Retina (tissue), 1 donor: ENCODE results near the gene ZFYVE1.
"Not testable (repeated sequence)": the region's sequence is repeated elsewhere in the genome, so short reads cannot be mapped to it uniquely, and the experiment has no call there.

ENCODE experiments used
- DNase-seq: peaks from one replicate; pipeline ENCODE4 v3.0.0-alpha.2; 2016

Gene ZFYVE1

DNA sequence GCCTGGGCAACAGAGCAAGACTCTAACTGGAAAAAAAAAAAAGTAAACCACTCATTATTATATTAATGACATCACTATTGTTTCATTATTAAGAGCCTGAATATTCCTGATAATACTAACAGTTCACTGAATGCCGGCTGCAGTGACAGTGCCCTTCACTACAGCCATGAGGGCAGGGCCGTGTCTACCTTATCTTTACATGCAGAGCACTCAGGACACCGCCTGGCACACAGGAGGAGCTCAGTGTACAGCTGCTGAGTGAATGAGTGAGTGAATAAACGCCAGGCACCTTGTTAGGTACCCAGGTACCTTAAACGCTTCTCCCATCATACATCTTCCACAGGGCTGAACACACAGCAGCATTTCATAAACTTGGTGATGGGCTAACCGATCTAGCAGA, 23.2 kb downstream of the ZFYVE1 start:
- DNase-seq = no peak

DNA sequence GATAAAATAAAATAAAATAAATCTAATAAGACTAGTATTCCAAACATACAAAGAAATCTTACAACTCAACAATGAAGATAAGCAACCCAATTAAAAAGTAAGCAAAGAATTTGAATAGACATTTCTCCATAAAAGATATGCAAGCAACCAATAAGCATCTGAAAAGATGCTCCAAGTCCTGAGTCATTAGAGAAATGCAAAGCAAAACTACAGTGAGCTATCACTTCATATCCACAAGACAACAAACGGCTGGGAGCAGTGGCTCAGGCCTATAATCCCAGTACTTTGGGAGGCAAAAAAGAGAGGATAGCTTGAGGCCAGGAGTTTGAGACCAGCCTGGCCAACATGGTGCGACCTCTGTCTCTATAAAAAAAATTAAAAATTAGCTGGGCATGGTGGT, 26.8 kb downstream of the ZFYVE1 start:
- DNase-seq = no peak

DNA sequence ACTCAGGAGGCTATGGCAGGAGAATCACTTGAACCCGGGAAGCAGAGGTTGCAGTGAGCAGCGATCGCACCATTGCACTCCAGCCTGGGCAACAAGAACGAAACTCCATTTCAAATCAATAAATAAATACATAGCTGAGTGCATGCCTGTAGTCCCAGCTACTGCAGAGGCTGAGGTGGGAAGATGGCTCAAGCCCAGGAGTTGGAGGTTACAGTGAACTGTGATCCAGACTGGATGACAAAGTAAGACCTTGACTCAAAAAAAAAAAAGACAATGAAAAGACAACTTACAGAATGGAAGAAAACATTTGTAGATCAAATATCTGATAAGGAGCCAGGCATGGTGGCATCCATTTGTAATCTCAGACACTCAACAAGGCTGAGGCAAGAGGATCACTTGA, 27.6 kb downstream of the ZFYVE1 start:
- DNase-seq = no peak

GRCh38 chr14:72998252-72998903, 28.5 kb downstream of the ZFYVE1 start:
- no peak for DNase-seq

GRCh38 chr14:72996916-72997315, 30.0 kb downstream of the ZFYVE1 start:
- no peak for DNase-seq

- no peak for DNase-seq
Measured at GRCh38 chr14:72990171-72990570, 36.7 kb downstream of the ZFYVE1 start.

DNA sequence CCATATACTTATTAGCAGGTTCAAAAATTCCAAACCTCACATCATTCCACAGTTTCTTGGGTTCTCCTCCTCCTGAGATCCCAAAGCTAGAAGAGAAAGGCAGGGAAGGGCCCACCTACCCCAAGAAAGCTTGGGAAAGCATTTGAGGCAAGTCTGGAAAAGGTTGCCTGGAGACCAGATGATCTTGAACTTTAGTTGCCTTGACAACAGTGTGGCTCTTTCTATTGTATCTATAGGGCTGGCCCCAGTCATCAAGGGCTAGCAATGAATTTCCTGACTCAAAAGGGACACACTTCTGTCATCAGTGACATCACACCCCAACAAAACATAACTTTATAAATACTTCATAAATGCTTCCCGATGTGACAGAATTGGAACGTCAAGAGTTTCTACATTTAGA, 40.0 kb downstream of the ZFYVE1 start:
- no peak for DNase-seq

- DNase-seq = no peak
Measured at GRCh38 chr14:72986214-72986613, 40.7 kb downstream of the ZFYVE1 start.

DNA sequence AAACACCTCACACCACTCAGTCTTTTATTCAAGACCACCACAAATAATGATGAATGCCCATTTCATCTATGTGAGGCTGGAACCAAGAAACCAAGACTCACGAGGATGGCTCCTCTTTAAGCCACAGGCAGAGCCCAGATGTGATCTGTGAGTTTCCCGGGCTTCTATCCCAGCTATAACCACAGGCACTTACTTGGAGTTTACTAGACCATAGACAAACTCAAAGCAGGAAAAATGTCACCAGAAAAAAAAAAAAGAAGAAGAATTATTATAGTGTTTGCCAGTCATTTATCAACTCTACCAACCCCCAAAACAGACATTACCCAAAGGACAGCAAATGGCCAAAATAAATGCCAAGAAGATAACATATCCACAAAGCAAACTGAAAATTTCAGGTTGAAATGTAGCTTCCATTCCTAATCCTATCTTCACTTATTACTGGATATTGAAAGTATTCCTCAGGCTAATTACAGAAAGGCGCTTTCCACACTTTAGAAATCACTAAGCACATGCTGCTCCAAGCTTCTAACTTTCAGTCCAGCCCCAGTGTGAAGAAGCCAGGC, 44.7 kb downstream of the ZFYVE1 start:
- no peak for DNase-seq

GRCh38 chr14:72980863-72981262, 46.0 kb downstream of the ZFYVE1 start:
- DNase-seq = no peak

DNA sequence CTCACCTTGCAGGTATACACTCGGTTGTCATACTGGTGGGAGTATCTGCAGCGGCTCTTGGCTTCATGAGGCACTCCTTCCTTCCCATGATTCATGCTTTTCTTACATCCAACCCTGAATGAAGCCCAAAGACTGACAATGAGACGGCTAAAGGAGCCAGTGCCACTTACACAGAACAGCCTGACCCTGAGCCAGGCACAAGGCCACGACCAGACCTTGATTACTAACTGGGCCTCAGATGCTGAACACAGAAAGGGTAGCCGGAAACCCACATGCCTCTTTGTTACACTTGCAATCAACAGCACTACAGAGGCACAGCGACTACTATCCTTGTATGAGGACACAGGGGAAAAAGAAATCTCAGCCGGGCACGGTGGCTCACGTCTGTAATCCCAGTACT, 48.0 kb downstream of the ZFYVE1 start:
- DNase-seq = no peak

GRCh38 chr14:72975770-72976169, 51.1 kb downstream of the ZFYVE1 start:
- DNase-seq = no peak

DNA sequence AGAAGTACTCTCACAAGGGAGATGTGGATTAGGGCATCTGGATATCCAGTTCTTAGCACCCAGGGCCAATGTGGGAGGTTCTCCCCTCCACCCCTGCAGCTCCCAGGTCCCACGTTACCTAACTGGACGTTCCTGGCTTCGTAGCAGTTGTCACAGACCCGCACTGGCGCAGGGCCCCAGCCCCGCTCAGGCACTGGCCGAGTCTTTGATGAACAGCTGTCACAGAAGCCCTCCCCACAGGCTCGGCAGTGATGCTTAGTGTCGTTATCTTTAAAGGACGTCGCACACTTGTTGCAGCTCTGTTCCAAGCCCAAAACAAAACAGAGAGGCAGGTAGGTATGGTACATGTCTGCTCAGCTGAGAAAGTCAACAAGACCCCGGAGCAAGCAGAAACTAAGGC, 52.2 kb downstream of the ZFYVE1 start:
- DNase-seq = no peak

DNA sequence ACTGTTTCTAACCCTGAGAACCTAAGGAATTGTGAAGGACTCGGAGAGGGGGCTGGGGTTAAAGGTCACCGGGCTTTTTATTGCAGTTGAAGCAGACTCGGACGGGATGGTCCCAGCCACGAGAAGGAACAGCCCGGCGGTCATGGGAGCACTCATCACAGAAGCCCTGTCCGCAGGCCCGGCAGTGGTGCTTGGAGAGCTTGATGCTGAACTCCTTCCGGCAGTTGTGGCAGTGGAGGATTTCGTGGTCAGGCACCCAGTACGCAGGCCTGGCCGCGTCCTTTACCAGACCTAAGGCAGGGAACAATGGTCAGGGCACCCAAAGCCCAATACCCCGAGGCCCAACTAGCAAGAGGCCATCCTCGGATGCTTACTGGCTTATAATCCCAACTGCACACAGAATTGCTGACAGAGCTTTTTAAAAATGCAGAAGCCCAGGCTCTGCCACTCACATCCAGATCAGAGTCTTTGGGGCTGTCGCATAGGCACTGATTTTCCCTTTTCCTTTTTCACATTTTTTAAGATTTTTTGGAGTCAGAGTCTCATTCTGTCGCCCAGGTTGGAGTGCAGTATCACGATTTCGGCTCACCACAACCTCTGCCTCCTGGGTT, 56.0 kb downstream of the ZFYVE1 start:
- DNase-seq = no peak

- no peak for DNase-seq
Measured at GRCh38 chr14:72970058-72970630, 56.8 kb downstream of the ZFYVE1 start.

DNA sequence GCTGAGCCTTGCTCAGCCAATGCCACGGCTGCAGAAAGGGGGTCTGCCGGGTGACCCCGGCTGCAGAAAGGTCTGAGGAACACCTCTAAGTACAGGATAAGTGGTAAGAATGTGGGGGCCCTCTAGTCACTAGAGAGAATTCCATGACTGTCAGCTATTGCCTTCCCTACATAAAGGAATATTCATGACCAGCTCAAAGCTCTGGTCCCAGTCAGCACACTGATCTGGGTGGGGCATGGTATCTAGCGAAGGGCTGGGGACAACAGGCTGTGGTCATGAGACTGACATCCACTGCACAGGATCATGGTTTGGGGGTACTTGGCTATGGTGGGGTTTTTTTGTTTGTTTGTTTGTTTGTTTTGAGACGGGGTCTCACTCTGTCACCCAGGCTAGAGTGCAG, 58.6 kb downstream of the ZFYVE1 start:
- DNase-seq = no peak

DNA sequence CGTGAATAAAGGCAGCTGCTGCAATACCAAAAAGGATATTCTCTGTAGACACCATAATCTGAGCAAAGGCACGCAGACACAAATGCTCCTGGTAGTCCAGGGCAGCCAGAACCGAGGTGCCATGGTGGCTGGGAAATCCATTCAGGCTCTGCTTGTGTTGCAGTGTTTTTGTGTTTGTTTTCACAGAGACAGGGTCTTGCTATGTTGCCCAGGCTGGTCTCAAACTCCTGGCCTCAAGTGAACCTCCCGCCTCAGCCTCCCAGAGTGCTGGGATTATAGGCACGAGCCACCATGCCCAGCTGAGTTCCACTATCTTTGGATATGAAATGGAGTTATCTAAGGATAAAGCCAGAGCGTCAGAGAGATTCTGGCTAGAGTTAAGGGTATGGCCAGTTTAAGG, 60.9 kb downstream of the ZFYVE1 start:
- DNase-seq = no peak

GRCh38 chr14:72965249-72965648, 61.7 kb downstream of the ZFYVE1 start:
- DNase-seq = no peak

DNA sequence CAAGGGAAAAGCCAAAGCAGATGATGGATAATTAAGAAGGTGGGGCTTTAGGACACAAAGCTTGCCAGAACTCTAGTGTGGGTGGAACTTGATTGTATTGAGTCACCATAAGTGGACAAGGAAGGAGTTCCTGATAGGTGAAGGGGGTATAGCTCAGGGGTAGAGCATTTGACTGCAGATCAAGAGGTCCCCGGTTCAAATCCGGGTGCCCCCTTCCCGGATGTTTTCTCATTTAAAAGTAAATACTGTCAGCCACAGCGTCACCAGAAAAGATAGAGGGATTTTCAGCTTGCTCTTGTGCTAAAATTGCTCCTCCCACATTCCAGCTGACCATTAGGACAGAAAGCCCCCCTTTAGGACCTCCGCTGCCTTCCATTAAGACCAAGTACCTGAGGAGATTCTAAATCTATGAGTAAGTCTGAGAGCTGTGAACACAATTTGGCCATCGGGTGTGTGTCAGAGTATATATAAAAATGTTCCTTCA, 64.0 kb downstream of the ZFYVE1 start:
- DNase-seq = no peak

DNA sequence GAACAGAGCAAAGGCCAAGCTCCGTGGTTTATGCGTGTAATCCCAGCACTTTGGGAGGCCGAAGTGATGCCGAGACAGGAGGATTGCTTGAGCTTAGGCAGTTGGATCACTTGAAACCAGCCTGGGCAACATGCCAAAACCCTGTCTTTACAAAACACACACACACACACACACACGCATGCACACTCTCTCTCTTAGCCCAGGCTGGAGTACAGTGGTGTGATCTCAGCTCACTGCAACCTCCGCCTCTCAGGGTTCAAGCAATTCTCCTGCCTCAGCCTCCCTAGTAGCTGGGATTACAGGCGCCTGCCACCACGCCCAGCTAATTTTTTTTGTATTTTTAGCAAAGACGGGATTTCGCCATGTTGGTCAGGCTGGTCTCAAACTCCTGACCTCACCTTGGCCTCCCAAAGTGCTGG, 64.6 kb downstream of the ZFYVE1 start:
- not testable (repeated sequence) for DNase-seq

GRCh38 chr14:72961579-72962335, 65.1 kb downstream of the ZFYVE1 start:
- no peak for DNase-seq

DNA sequence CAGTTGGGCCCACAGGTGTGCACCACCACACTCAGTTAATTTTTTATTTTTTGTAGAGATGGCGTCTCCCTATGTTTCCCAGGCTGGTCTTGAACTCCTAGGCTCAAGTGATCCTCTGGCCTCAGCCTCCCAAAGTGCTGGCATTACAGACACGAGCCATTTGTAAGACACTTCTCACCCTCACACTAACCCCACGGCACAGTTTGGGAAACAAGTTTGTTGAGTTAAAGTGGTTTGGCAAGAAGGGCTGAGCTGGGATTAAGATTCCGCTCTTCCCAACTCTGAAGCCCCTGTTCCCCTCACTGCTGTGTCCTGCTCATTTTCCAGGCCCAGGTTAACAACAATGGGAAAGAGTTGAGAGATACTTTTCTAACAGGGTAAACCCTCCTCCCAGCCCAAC, 65.9 kb downstream of the ZFYVE1 start:
- DNase-seq = not testable (repeated sequence)

DNA sequence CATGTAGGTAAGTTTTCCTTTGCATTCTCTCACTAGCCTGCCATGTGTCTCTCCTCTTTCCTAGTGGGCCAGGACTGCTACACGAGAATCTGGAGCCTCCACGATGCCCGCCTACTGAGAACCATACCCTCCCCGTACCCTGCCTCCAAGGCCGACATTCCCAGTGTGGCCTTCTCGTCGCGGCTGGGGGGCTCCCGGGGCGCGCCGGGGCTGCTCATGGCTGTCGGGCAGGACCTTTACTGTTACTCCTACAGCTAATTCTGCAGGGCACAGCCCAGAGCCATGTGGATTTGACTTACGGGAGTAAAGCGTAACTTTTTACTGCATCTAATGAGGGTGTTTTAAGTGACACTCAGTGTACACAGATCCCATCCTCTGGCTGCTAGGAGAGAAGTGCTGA, 68.4 kb downstream of the ZFYVE1 start:
- no peak for DNase-seq
